WTC11 (cell line): Measurements from ENCODE around the gene RBM10. TPM values are rescaled to one million over a fixed set of nuclear protein-coding genes. Genes with fewer than 3 reads are reported as not detected.

ENCODE experiments used
- ATAC-seq: fragments of 200-7000 bp; cut with Tn5 transposase; 2 replicates; pipeline ENCODE4 v1.10.0; 2021; ENCODE audit warnings: mild to moderate bottlenecking, moderate library complexity
- CTCF ChIA-PET: fragments of 300-600 bp; sonication (Branson Sonifier 250); formaldehyde crosslinking; loops from one replicate; lab custom pipeline; 2021; ENCODE audit warnings: antibody characterized with exemption; lab: Charles Lee
- POLR2A ChIA-PET: fragments of 350-600 bp; sonication (Branson Sonifier 250); formaldehyde crosslinking; loops from one replicate; lab custom pipeline; 2021; ENCODE audit warnings: antibody characterized with exemption; lab: Charles Lee
- DNase-seq: peaks from one replicate; pipeline ENCODE4 v3.0.0; 2021; ENCODE audit warnings: low spot score
- H3K27ac Mint-ChIP-seq: 2 replicates; pipeline ENCODE4 v1.8.0; 2021; ENCODE audit warnings: mixed read lengths
- H3K27me3 Mint-ChIP-seq: 2 replicates; pipeline ENCODE4 v1.8.0; 2021; ENCODE audit warnings: low read depth, mild to moderate bottlenecking, moderate library complexity, mixed read lengths
- H3K36me3 Mint-ChIP-seq: 2 replicates; pipeline ENCODE4 v1.8.0; 2021; ENCODE audit warnings: mixed read lengths
- H3K4me1 Mint-ChIP-seq: 2 replicates; pipeline ENCODE4 v1.8.0; 2022; ENCODE audit warnings: mixed read lengths
- H3K4me3 Mint-ChIP-seq: 2 replicates; pipeline ENCODE4 v1.8.0; 2021; ENCODE audit warnings: mild to moderate bottlenecking, moderate library complexity, mixed read lengths
- H3K9me3 Mint-ChIP-seq: 2 replicates; pipeline ENCODE4 v1.8.0; 2021; ENCODE audit warnings: mixed read lengths
- ATF1 ChIP-seq: sonication (generic); formaldehyde crosslinking; IDR thresholded peaks from 2 replicates; pipeline ENCODE4 v1.8.1; 2023; ENCODE audit warnings: mild to moderate bottlenecking, moderate library complexity, missing genetic modification reagents
- ATF2 ChIP-seq: sonication (generic); formaldehyde crosslinking; IDR thresholded peaks from 2 replicates; pipeline ENCODE4 v1.8.1; 2022; ENCODE audit warnings: low read depth, missing genetic modification reagents, borderline replicate concordance
- CREM ChIP-seq: sonication (generic); formaldehyde crosslinking; IDR thresholded peaks from 2 replicates; pipeline ENCODE4 v1.8.1; 2022; ENCODE audit warnings: mild to moderate bottlenecking, missing genetic modification reagents, moderate library complexity
- FOXP4 ChIP-seq: sonication (generic); formaldehyde crosslinking; IDR thresholded peaks from 2 replicates; pipeline ENCODE4 v1.8.0; 2022; ENCODE audit warnings: mild to moderate bottlenecking, missing genetic modification reagents
- HMGXB4 ChIP-seq: sonication (generic); formaldehyde crosslinking; IDR thresholded peaks from 2 replicates; pipeline ENCODE4 v1.8.1; 2023; ENCODE audit warnings: mild to moderate bottlenecking, moderate library complexity, missing genetic modification reagents
- KAT7 ChIP-seq: sonication (generic); formaldehyde crosslinking; IDR thresholded peaks from 2 replicates; pipeline ENCODE4 v1.8.1; 2023; ENCODE audit warnings: missing genetic modification reagents, mild to moderate bottlenecking, borderline replicate concordance
- MXD4 ChIP-seq: fragments of 250-450 bp; sonication (Bioruptor Pico); IDR thresholded peaks from 2 replicates; pipeline ENCODE4 v1.8.0; 2021; ENCODE audit warnings: mild to moderate bottlenecking, moderate library complexity, borderline replicate concordance
- NFATC4 ChIP-seq: fragments of 250-450 bp; sonication (Bioruptor Pico); IDR thresholded peaks from 2 replicates; pipeline ENCODE4 v1.9.0; 2021; ENCODE audit warnings: mild to moderate bottlenecking
- OVOL2 ChIP-seq: fragments of 250-450 bp; sonication (Bioruptor Pico); IDR thresholded peaks from 2 replicates; pipeline ENCODE4 v1.9.0; 2021; ENCODE audit warnings: mild to moderate bottlenecking, borderline replicate concordance
- PREB ChIP-seq: sonication (generic); formaldehyde crosslinking; IDR thresholded peaks from 2 replicates; pipeline ENCODE4 v1.8.1; 2022; ENCODE audit warnings: mild to moderate bottlenecking, missing genetic modification reagents, moderate library complexity, borderline replicate concordance
- SMAD3 ChIP-seq: sonication (generic); formaldehyde crosslinking; IDR thresholded peaks from 2 replicates; pipeline ENCODE4 v1.8.0; 2022; ENCODE audit warnings: missing genetic modification reagents, mild to moderate bottlenecking, borderline replicate concordance
- TCF7 ChIP-seq: sonication (generic); formaldehyde crosslinking; IDR thresholded peaks from 2 replicates; pipeline ENCODE4 v1.8.0; 2022; ENCODE audit warnings: mild to moderate bottlenecking, low read depth, missing genetic modification reagents, moderate library complexity
- TEAD1 ChIP-seq: sonication (generic); formaldehyde crosslinking; IDR thresholded peaks from 2 replicates; pipeline ENCODE4 v1.8.0; 2022; ENCODE audit warnings: mild to moderate bottlenecking, missing genetic modification reagents
- TEAD4 ChIP-seq: sonication (generic); formaldehyde crosslinking; IDR thresholded peaks from 2 replicates; pipeline ENCODE4 v1.8.0; 2022; ENCODE audit warnings: mild to moderate bottlenecking, missing genetic modification reagents
- USF1 ChIP-seq: sonication (generic); formaldehyde crosslinking; IDR thresholded peaks from 2 replicates; pipeline ENCODE4 v1.8.0; 2022; ENCODE audit warnings: mild to moderate bottlenecking, missing genetic modification reagents
- USF2 ChIP-seq: sonication (generic); formaldehyde crosslinking; IDR thresholded peaks from 2 replicates; pipeline ENCODE4 v1.8.1; 2023; ENCODE audit warnings: mild to moderate bottlenecking, missing genetic modification reagents, moderate library complexity
- ZNF121 ChIP-seq: sonication (generic); formaldehyde crosslinking; IDR thresholded peaks from 2 replicates; pipeline ENCODE4 v1.8.0; 2023; ENCODE audit warnings: missing genetic modification reagents
- ZNF232 ChIP-seq: sonication (generic); formaldehyde crosslinking; IDR thresholded peaks from 2 replicates; pipeline ENCODE4 v1.8.0; 2022; ENCODE audit warnings: mild to moderate bottlenecking, missing genetic modification reagents
- ZNF263 ChIP-seq: sonication (generic); formaldehyde crosslinking; IDR thresholded peaks from 2 replicates; pipeline ENCODE4 v1.8.1; 2022; ENCODE audit warnings: low read depth, mild to moderate bottlenecking, moderate library complexity, missing genetic modification reagents
- ZNF317 ChIP-seq: sonication (generic); formaldehyde crosslinking; IDR thresholded peaks from 2 replicates; pipeline ENCODE4 v1.8.1; 2023; ENCODE audit warnings: low read depth, mild to moderate bottlenecking, moderate library complexity, missing genetic modification reagents, borderline replicate concordance
- ZNF512 ChIP-seq: sonication (generic); formaldehyde crosslinking; IDR thresholded peaks from 2 replicates; pipeline ENCODE4 v1.8.1; 2022; ENCODE audit warnings: missing genetic modification reagents, borderline replicate concordance
- total RNA-seq: library from RNA; stranded (reverse); gene quantifications from 3 replicates; pipeline ENCODE4 v1.2.3, GENCODE V29; 2021

Gene RBM10
- total RNA-seq, 1 experiment from 2014 or later = 66.1 TPM

- ChIA-PET POLR2A (no interaction called here), CTCF (no interaction called here)
- Mint-ChIP-seq H3K27me3 (no peaks in the 10 kb centered on the region), H3K36me3 (peaks cover 54% of the 10 kb centered on the region), H3K27ac (peak overlapping the region; percentile 68), H3K4me3 (peak overlapping the region; percentile 92), H3K9me3 (no peaks in the 10 kb centered on the region), H3K4me1 (peaks cover 46% of the 10 kb centered on the region)
- DNase-seq = no peak
- TF ChIP-seq ATF2 (CRISPR knock-in tag) = no peak
- TF ChIP-seq CREM (CRISPR knock-in tag) = no peak
- no peak for TF ChIP-seq NFATC4
- no peak for TF ChIP-seq PREB
- no peak for TF ChIP-seq KAT7
- TF ChIP-seq FOXP4 (CRISPR knock-in tag) = no peak
- TF ChIP-seq USF2 = no peak
- peak; percentile 56 for ATAC-seq
Observed at GRCh38 chrX:47198026-47198686, 53.1 kb downstream of the RBM10 start.

GRCh38 chrX:47198687-47199080, 53.7 kb downstream of the RBM10 start:
- no peak for ATAC-seq
- H3K4me3 Mint-ChIP-seq = peak overlapping the region; percentile 10; the same call in 1 of the 2 replicates
- no peaks in the 10 kb centered on the region for H3K27me3 Mint-ChIP-seq
- DNase-seq = no peak
- peaks cover 57% of the 10 kb centered on the region for H3K36me3 Mint-ChIP-seq
- no peaks in the 10 kb centered on the region for H3K9me3 Mint-ChIP-seq
- ChIA-PET CTCF (no interaction called here), POLR2A (no interaction called here)
- H3K27ac Mint-ChIP-seq = peak overlapping the region; percentile 68
- TF ChIP-seq TEAD1 (no peak), ZNF512 (CRISPR knock-in tag) (no peak), ZNF232 (CRISPR knock-in tag) (no peak), ZNF317 (CRISPR knock-in tag) (no peak), USF1 (no peak), ZNF263 (CRISPR knock-in tag) (no peak), MXD4 (CRISPR knock-in tag) (no peak), TCF7 (CRISPR knock-in tag) (no peak), USF2 (no peak), ZNF121 (CRISPR knock-in tag) (no peak), OVOL2 (CRISPR knock-in tag) (no peak), SMAD3 (CRISPR knock-in tag) (no peak), TEAD4 (CRISPR knock-in tag) (no peak), HMGXB4 (CRISPR knock-in tag) (no peak), ATF1 (no peak)
- H3K4me1 Mint-ChIP-seq = peaks cover 46% of the 10 kb centered on the region
